SK-N-SH (cell line): ENCODE data around the gene KIFC3. TPM values are rescaled to one million over a fixed set of nuclear protein-coding genes. Genes with fewer than 3 reads are reported as not detected.

Experiments
- CTCF ChIA-PET: fragments of 300-600, 350-600 bp; formaldehyde crosslinking; extraction: SDS; loops from one replicate; lab custom pipeline; 2021; lab: Yijun Ruan, JAX
- POLR2A ChIA-PET: fragments of 350-600 bp; sonication (Branson Sonifier 250); formaldehyde crosslinking; extraction: SDS; loops from one replicate; lab custom pipeline; 2020; ENCODE audit warnings: antibody characterized with exemption, inconsistent platforms; lab: Yijun Ruan, JAX
- DNase-seq: peaks from one replicate; pipeline ENCODE4 v3.0.0; 2012
- H2AFZ ChIP-seq: fragments of 200-600 bp; sonication (generic); 2 replicates; pipeline ENCODE4 v1.8.1; 2016; ENCODE audit warnings: antibody characterized with exemption, mild to moderate bottlenecking, low read depth
- H3F3A ChIP-seq: fragments of 200-600 bp; sonication (generic); replicated peaks from 2 replicates; pipeline ENCODE3; 2016; ENCODE audit warnings: antibody characterized with exemption, mild to moderate bottlenecking; ENCODE audit not compliant: insufficient read depth
- H3K27ac ChIP-seq, 2 experiments: fragments of 200-500 bp in 1 of 2; fragments of 200-600 bp in 1 of 2; sonication (Bioruptor generic) in 1 of 2; sonication (generic), shearing (Covaris generic) in 1 of 2; 2 replicates each; pipeline versions ENCODE4 v1.5.1 to v1.6.1; 2014 to 2016; ENCODE audit warnings: low read depth in 2 of 2, inconsistent platforms in 1 of 2, low read length in 1 of 2, mild to moderate bottlenecking in 1 of 2, mixed read lengths in 1 of 2
- H3K27me3 ChIP-seq: fragments of 200-600 bp; sonication (generic), shearing (Covaris generic); 2 replicates; pipeline ENCODE4 v1.6.1; 2016; ENCODE audit warnings: mixed run types; ENCODE audit not compliant: insufficient read depth
- H3K36me3 ChIP-seq, 2 experiments: fragments of 200-500 bp in 1 of 2; fragments of 200-600 bp in 1 of 2; sonication (Bioruptor generic) in 1 of 2; sonication (generic) in 1 of 2; replicated peaks in 1 of 2; 2 replicates each; pipeline versions ENCODE3 to v1.5.1; 2014 to 2016; ENCODE audit warnings: low read length in 1 of 2, mild to moderate bottlenecking in 1 of 2; ENCODE audit not compliant: insufficient read depth in 2 of 2, control insufficient read depth in 1 of 2
- H3K4me1 ChIP-seq, 2 experiments: fragments of 200-500 bp in 1 of 2; fragments of 200-600 bp in 1 of 2; sonication (Bioruptor generic) in 1 of 2; sonication (generic), shearing (Covaris generic) in 1 of 2; 2 replicates each; pipeline versions ENCODE4 v1.5.1 to v1.6.1; 2014 to 2016; ENCODE audit warnings: low read depth in 1 of 2, low read length in 1 of 2, mixed run types in 1 of 2; ENCODE audit not compliant: insufficient read depth in 2 of 2, control insufficient read depth in 1 of 2
- H3K4me2 ChIP-seq: fragments of 200-600 bp; sonication (generic), shearing (Covaris generic); 2 replicates; pipeline ENCODE4 v1.6.1; 2017; ENCODE audit warnings: mixed run types
- H3K4me3 ChIP-seq, 2 experiments: fragments of 200-500 bp in 1 of 2; fragments of 200-600 bp in 1 of 2; sonication (Bioruptor generic) in 1 of 2; sonication (generic), shearing (Covaris generic) in 1 of 2; 2 replicates each; pipeline versions ENCODE4 v1.5.1 to v1.8.1; 2014 to 2016; ENCODE audit warnings: low read depth in 2 of 2, inconsistent platforms in 1 of 2, low read length in 1 of 2, mild to moderate bottlenecking in 1 of 2, mixed read lengths in 1 of 2, moderate library complexity in 1 of 2
- H3K79me2 ChIP-seq: fragments of 200-600 bp; sonication (generic); 2 replicates; pipeline ENCODE4 v1.8.1; 2017; ENCODE audit warnings: mild to moderate bottlenecking; ENCODE audit not compliant: insufficient read depth
- H3K9ac ChIP-seq: fragments of 200-600 bp; sonication (generic); 2 replicates; pipeline ENCODE4 v1.6.1; 2017; ENCODE audit warnings: mixed run types
- H3K9me2 ChIP-seq: fragments of 200-600 bp; sonication (generic); 2 replicates; pipeline ENCODE4 v1.6.1; 2017; ENCODE audit warnings: mixed run types
- H3K9me3 ChIP-seq: fragments of 200-600 bp; sonication (generic); 2 replicates; pipeline ENCODE4 v1.6.1; 2017; ENCODE audit warnings: mixed run types, mild to moderate bottlenecking, moderate library complexity
- H4K20me1 ChIP-seq: fragments of 200-600 bp; sonication (generic); 2 replicates; pipeline ENCODE4 v1.6.1; 2017; ENCODE audit warnings: mild to moderate bottlenecking, mixed run types; ENCODE audit not compliant: insufficient read depth
- EZH2phosphoT487 ChIP-seq: fragments of 200-600 bp; sonication (generic); IDR thresholded peaks from 2 replicates; pipeline ENCODE4 v1.6.1; 2017; ENCODE audit warnings: low read depth, mixed run types, mild to moderate bottlenecking, antibody characterized with exemption, moderate library complexity, borderline replicate concordance
- GABPA ChIP-seq: IDR thresholded peaks from 2 replicates; pipeline ENCODE4 v1.4.0; 2012; ENCODE audit warnings: low read depth, mild to moderate bottlenecking
- JUND ChIP-seq: IDR thresholded peaks from 2 replicates; pipeline ENCODE4 v1.4.0; 2012
- MAX ChIP-seq: IDR thresholded peaks from 2 replicates; pipeline ENCODE4 v1.4.0; 2012; ENCODE audit warnings: low read depth
- MEF2A ChIP-seq: IDR thresholded peaks from 2 replicates; pipeline ENCODE4 v1.4.0; 2012; ENCODE audit warnings: low read depth, borderline replicate concordance
- NRF1 ChIP-seq: IDR thresholded peaks from 2 replicates; pipeline ENCODE4 v1.6.1; 2012; ENCODE audit warnings: low read depth, mild to moderate bottlenecking, low read length
- PBX3 ChIP-seq: IDR thresholded peaks from 2 replicates; pipeline ENCODE4; 2012
- RAD21 ChIP-seq: IDR thresholded peaks from 2 replicates; pipeline ENCODE4 v1.6.1; 2012; ENCODE audit warnings: mild to moderate bottlenecking, low read length
- RXRA ChIP-seq: IDR thresholded peaks from 2 replicates; pipeline ENCODE4 v1.4.0; 2012; ENCODE audit warnings: low read depth, mild to moderate bottlenecking, borderline replicate concordance
- TAF1 ChIP-seq: IDR thresholded peaks from 2 replicates; pipeline ENCODE4 v1.6.1; 2012; ENCODE audit warnings: low read depth, mild to moderate bottlenecking, low read length, moderate library complexity, borderline replicate concordance
- TEAD4 ChIP-seq: IDR thresholded peaks from 2 replicates; pipeline ENCODE4 v1.4.0; 2012; ENCODE audit warnings: mild to moderate bottlenecking, borderline replicate concordance; ENCODE audit not compliant: insufficient read depth
- WGBS: methylation state at CpG from one replicate; pipeline ENCODE4 v1.1.6; 2017; ENCODE audit warnings: low lambda C conversion rate; 5-methylcytosine and 5-hydroxymethylcytosine counted together
- polyA plus RNA-seq, 3 experiments: library from polyadenylated mRNA; depleted of rRNA; stranded (reverse); fragments of >200 nt; gene quantifications; 2 replicates each; pipeline ENCODE4 v1.2.3, GENCODE V29; 2012

Gene KIFC3
- polyA plus RNA-seq, 1 of the 3 experiments (the other 2 are of a cell fraction) = 65.4 TPM

- ChIA-PET CTCF (interaction anchor here (1.3 to 2.5 kb wide), 3 partner anchors 95 to 186 kb away, joined by 3 to 10 read pairs (median 4); no protein-coding TSS in a partner anchor), POLR2A (interaction anchor here (1.2 kb wide), 2 partner anchors 10 to 26 kb away, joined by 3 to 4 read pairs; partner anchors contain the start of gene KATNB1)
- TF ChIP-seq EZH2phosphoT487 (no peak), TEAD4 (no peak), GABPA (no peak), RXRA (no peak), MEF2A (no peak), MAX (no peak)
- no peak for DNase-seq
- no peak overlapping the region for H3K9ac ChIP-seq
- H3K9me3 ChIP-seq = no peaks in the 10 kb centered on the region
- no peak overlapping the region for H3K4me3 ChIP-seq
- H3K27me3 ChIP-seq = no peaks in the 10 kb centered on the region
- no peak overlapping the region for H3K4me2 ChIP-seq
- no peak overlapping the region for H2AFZ ChIP-seq
- 79% methylated on average over 6 of the region's 9 CpGs for WGBS
- H3K36me3 ChIP-seq = peaks cover 16 to 40% of the 10 kb centered on the region in 2 experiments
- H3F3A ChIP-seq = peaks cover 19% of the 10 kb centered on the region
- 0 out of 2 replicates have a peak, but pooled peaks cover 2% of the 10 kb centered on the region for H4K20me1 ChIP-seq
- H3K27ac ChIP-seq = no peak overlapping the region
- H3K9me2 ChIP-seq = no peaks in the 10 kb centered on the region
- H3K79me2 ChIP-seq = no peaks in the 10 kb centered on the region
- H3K4me1 ChIP-seq = peaks cover 4 to 16% of the 10 kb centered on the region in 2 experiments; a peak in 3 of 4 replicates
These were observed 41.0 kb downstream of the KIFC3 start for GRCh38 chr16:57761301-57761700.

GRCh38 chr16:57760357-57761160 lies 41.7 kb downstream of the KIFC3 start:
- 90% methylated on average over 20 of the region's 40 CpGs for WGBS
- POLR2A ChIA-PET = interaction anchor here (1.2 kb wide), 1 partner anchor 25 kb away, joined by 4 read pairs; the partner anchor contains the start of gene KATNB1
- peaks cover 12 to 40% of the 10 kb centered on the region in 2 experiments for H3K36me3 ChIP-seq

More at GRCh38 chr16:57760357-57761160, 41.7 kb downstream of the KIFC3 start:
- TF ChIP-seq PBX3 (no peak), EZH2phosphoT487 (no peak), RAD21 (no peak), NRF1 (no peak), TAF1 (no peak), JUND (no peak)
- Histone ChIP-seq H3K4me3 (no peak overlapping the region), H3K9ac (no peak overlapping the region), H3F3A (peaks cover 14% of the 10 kb centered on the region), H3K27me3 (no peaks in the 10 kb centered on the region), H2AFZ (no peak overlapping the region), H3K9me2 (no peaks in the 10 kb centered on the region), H3K27ac (no peak overlapping the region), H4K20me1 (0 out of 2 replicates have a peak, but pooled peaks cover 2% of the 10 kb centered on the region), H3K79me2 (no peaks in the 10 kb centered on the region), H3K4me1 (peaks cover 4 to 16% of the 10 kb centered on the region in 2 experiments; a peak in 3 of 4 replicates), H3K4me2 (no peak overlapping the region), H3K9me3 (no peaks in the 10 kb centered on the region)
- no peak for DNase-seq
- CTCF ChIA-PET = interaction anchor here (1.0 to 2.5 kb wide), 3 partner anchors 96 to 170 kb away, joined by 3 to 10 read pairs (median 4); no protein-coding TSS in a partner anchor
